NCI-H2227 (cell line): ENCODE results near the gene HSD17B11.
A peak's percentile ranks its signal among the peaks of the same experiment; 100 is the strongest.
"Not testable (repeated sequence)": the region's sequence is repeated elsewhere in the genome, so short reads cannot be mapped to it uniquely, and the experiment has no call there.

Experiments used
- DNase-seq: peaks from one replicate; lab custom pipeline; 2025; ENCODE audit not compliant: unreplicated experiment; lab: John Stamatoyannopoulos, UW

The HSD17B11 gene

GRCh38 chr4:87390891-87391575 is at the start of gene HSD17B11:
TSS of gene HSD17B11 (minus strand) at chr4:87391188. CDS start at chr4:87391070, 118 bp downstream.
- peak; percentile 86 for DNase-seq

- no peak for DNase-seq
These were observed 42.4 kb upstream of the HSD17B11 start for GRCh38 chr4:87433342-87433741.

- DNase-seq: no peak
These were observed 39.0 kb upstream of the HSD17B11 start for GRCh38 chr4:87430038-87430437.

GRCh38 chr4:87428979-87429378 is 38.0 kb upstream of the HSD17B11 start:
- no peak for DNase-seq

GRCh38 chr4:87427518-87427868 is 36.5 kb upstream of the HSD17B11 start:
- no peak for DNase-seq

GRCh38 chr4:87426865-87427517 is 36.0 kb upstream of the HSD17B11 start:
- no peak for DNase-seq

GRCh38 chr4:87425711-87426110 is 34.7 kb upstream of the HSD17B11 start:
- no peak for DNase-seq

GRCh38 chr4:87424099-87424543 is 33.1 kb upstream of the HSD17B11 start:
- DNase-seq: not testable (repeated sequence)

GRCh38 chr4:87423317-87424098 is 32.5 kb upstream of the HSD17B11 start:
- DNase-seq: no peak

- peak; percentile 94 for DNase-seq
These were observed 31.4 kb upstream of the HSD17B11 start, which contains the start of gene NUDT9 for GRCh38 chr4:87422104-87423052. TSS of gene NUDT9 (plus strand) at chr4:87422573. CDS start at chr4:87422906, 333 bp downstream.

- DNase-seq: no peak
These were observed 29.4 kb upstream of the HSD17B11 start for GRCh38 chr4:87420276-87420830.

GRCh38 chr4:87419578-87420249 is 28.7 kb upstream of the HSD17B11 start:
- DNase-seq: no peak

GRCh38 chr4:87418410-87418809 is 27.4 kb upstream of the HSD17B11 start:
- DNase-seq: not testable (repeated sequence)

GRCh38 chr4:87416965-87417364 is 26.0 kb upstream of the HSD17B11 start:
- DNase-seq: no peak

- DNase-seq: no peak
These were observed 23.8 kb upstream of the HSD17B11 start for GRCh38 chr4:87414816-87415215.

GRCh38 chr4:87410679-87411078 is 19.7 kb upstream of the HSD17B11 start:
- DNase-seq: no peak

GRCh38 chr4:87410157-87410556 is 19.2 kb upstream of the HSD17B11 start:
- DNase-seq: no peak

- DNase-seq: no peak
These were observed 18.5 kb upstream of the HSD17B11 start for GRCh38 chr4:87409420-87409939.

GRCh38 chr4:87406902-87407301 is 15.9 kb upstream of the HSD17B11 start:
- not testable (repeated sequence) for DNase-seq
